Measurements from ENCODE around the gene SGTB.
"Not testable (repeated sequence)": the region's sequence is repeated elsewhere in the genome, so short reads cannot be mapped to it uniquely, and the experiment has no call there.

SGTB gene

GRCh38 chr5:65734196-65734775 is 12.4 kb upstream of the SGTB start:
- DNase-seq (ENCODE audit: low read depth in 2 of 2) = not testable (repeated sequence)

GRCh38 chr5:65732046-65732445 is 10.1 kb upstream of the SGTB start:
- not testable (repeated sequence) for DNase-seq (ENCODE audit: low read depth in 2 of 2)

- DNase-seq (ENCODE audit: low read depth in 2 of 2) = no peak
Measured at GRCh38 chr5:65730910-65731309, 9.0 kb upstream of the SGTB start.

DNA sequence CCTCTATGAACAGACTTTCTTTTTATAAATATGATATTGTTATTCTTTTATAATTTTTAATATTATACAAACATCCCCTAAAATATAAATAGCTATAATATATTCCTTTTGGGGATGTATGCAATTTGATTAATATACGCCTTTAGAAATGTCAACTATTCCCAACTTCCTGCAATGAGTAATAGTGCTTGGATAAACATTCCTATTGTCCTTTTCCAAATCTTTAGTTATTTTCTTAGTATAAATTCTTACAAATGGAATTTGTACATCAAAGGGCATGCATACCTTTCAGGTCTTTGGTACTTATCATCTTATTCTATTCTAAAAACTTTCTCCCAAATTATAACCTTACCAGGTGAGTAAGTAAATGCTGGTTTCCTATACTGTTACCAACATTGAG is 6.3 kb upstream of the SGTB start:
- no peak for DNase-seq (ENCODE audit: low read depth in 2 of 2)

GRCh38 chr5:65727491-65728156 is 5.7 kb upstream of the SGTB start:
- DNase-seq (ENCODE audit: low read depth in 2 of 2) = no peak

GRCh38 chr5:65722575-65723403 is 880 bp upstream of the SGTB start:
- DNase-seq (ENCODE audit: low read depth in 2 of 2) = no peak

DNA sequence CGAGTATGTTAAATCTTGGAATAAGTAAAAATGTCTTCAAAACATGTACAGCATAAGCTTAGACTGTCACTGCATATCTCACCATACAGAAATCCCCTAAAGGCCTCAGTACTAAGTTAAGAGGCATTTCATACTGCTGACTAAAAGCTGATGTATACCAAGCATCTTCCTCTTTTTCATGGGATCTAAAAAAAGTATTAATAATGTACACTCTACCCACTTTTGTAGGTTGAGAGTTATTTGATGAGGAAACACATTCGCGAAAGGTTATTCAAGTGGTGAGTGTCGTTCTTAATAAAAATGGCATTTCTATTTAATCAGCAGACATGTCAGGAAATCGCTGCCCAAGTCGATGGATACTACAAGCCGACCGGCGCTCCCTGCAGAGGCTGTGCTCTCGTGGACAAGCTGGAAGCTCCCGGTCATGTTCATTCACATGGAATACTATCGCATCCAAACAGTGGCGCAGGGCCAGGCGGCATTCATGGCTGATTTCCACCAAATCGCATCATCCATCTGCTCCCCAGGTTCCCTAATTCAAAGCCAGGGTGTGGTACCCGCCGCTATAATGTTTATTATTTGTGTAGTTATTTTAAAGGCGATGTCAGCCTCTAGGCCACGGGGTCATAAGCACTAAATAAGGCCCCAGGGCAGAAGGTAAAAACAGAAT is 724 bp downstream of the SGTB start:
- DNase-seq (ENCODE audit: low read depth in 2 of 2) = no peak

DNA sequence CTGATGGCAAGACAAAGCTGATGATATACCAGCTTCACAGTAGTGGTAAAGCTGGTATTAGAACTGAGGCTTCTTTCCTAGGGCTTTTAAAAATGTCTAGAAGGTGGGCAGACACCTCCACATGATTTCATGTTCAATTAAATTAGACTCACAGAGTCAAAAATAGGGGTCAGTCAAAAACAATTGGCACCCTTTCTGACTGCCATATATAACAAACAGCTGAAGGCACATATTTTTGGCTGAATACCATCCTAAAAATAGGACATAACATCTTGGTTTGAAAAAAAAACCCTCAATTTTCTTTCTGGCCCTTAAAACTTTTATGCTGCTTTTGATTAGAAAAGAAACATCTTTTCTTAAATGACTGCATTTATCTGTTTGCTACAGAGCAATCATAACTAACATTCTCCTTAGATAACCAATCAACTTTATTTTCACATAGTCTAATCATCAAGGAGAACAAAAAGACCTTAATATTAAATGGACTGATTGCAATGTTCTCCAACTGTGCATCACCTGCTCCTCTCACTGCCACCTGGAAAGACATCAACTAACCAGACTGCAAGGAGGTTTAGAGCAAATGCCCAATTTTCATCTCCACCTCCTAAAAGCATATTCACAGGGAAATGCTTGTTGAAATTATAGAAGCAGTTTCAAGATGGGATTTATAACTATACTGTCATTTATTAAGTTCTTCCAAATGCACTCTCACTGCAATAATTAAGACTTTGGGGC is 3.2 kb downstream of the SGTB start:
- no peak for DNase-seq (ENCODE audit: low read depth in 2 of 2)

- DNase-seq (ENCODE audit: low read depth in 2 of 2) = no peak
Measured at GRCh38 chr5:65708145-65708544, 13.8 kb downstream of the SGTB start.

DNA sequence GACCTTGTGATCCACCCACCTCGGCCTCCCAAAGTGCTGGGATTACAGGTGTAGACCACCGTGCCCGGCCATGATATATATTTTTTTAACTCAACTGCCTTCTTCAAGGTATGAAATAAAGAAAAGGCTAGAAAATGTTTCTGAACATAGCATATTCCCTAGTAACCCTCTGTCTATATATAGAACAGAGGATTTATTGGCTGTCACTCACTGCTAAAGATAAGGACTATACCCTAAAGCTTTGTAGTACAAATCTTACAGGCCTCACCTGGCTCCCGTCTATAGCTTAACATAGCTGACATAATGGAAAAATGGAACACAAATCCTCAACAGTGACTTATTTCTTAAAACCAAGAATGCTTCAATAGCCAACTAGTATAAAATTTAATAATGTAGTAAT is 14.2 kb downstream of the SGTB start:
- DNase-seq (ENCODE audit: low read depth in 2 of 2) = no peak

DNA sequence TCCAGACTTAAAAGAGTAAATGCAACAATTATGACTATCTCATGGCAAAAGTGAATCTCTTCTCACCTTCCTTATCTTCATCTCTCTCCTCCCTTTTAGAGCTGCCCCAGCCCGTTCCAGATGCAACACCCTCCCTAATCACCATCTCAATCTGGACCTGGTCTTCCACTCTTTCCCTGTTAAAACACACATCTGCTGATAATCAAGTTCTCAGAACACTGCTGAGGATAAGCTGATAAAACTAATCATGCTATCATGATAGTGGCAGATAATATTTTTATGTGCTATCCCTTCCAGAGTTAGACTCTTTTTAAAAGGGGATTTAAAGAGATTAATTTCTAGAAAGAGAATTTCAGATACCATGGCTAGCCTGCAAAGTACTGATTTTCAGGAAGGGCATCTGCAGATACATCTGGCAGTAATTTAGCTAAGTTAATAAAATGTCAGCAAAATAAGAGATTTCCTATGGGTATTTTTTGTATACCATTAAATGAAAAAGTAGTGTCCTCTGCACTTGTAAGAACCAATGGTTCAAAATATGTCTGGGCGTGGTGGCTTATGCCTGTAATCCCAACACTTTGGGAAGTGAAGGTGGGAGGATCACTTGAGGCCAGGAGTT is 17.2 kb downstream of the SGTB start:
- DNase-seq (ENCODE audit: low read depth in 2 of 2) = no peak

DNA sequence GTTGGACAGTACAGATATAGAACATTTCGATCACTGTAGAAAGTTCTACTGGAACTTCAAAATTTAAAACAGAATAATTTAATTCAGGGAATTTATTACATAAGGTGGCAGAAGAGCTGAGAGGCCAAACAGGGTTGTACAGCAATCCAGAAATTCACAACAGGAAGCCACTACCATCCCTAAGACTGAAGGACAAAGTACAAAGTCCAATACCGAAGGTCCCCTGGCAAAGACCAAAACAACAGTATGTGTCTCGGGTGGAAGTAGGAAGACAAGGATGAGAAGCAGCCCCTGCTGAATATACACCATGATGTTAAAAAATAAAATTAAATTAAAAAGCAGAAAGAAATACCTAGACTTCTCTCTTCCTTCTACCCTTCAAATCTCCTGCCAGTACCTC is 19.9 kb downstream of the SGTB start:
- no peak for DNase-seq (ENCODE audit: low read depth in 2 of 2)

DNA sequence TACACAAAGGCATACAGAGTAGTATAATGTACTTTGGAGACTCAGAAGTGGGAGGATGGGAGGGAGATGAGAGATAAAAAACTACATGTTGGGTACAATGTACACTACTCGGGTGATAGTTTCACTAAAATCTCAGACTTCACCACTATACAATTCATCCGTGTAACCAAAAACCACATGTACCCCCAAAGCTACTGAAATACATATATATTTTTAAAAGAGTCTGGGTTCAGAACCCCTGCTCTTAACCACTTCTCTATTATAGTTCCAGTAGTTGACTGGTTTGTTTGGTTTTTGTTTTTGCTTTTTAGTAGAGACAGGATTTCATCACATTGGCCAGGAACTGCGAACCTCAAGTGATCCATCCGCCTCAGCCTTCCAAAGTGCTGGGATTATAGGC is 22.6 kb downstream of the SGTB start:
- no peak for DNase-seq (ENCODE audit: low read depth in 2 of 2)

GRCh38 chr5:65696892-65697291 is 25.0 kb downstream of the SGTB start:
- DNase-seq (ENCODE audit: low read depth in 2 of 2) = no peak

GRCh38 chr5:65695896-65696295 is 26.0 kb downstream of the SGTB start:
- DNase-seq (ENCODE audit: low read depth in 2 of 2) = no peak

DNA sequence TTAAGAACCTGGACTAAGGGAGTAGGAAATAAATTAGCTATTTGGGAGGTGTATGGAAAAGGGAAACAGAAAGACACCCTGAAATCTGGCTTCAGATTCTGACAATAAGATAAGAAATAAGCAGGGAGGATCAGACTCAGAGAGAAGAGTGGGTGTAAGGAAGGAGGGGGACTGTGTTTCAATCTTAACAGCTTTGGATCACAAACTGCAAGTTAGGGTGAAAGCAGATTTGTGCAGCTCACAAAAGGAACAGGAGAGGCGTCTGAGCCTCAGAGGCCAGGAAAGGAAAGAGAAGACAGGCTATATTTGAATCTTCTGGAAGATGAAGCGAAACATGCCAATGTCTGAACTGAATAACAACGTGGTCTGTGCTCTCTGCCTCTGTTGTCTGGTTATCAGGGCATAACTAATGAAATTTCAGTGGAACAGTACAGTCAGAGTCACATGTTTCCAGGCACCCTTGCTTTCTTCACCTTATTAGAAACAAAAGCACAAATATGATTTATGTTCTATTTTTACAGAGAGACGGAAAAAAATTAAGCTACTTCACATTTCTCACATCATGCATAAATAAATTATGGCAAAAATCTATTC is 26.6 kb downstream of the SGTB start:
- DNase-seq (ENCODE audit: low read depth in 2 of 2) = no peak

GRCh38 chr5:65693121-65693520 is 28.8 kb downstream of the SGTB start:
- no peak for DNase-seq (ENCODE audit: low read depth in 2 of 2)

DNA sequence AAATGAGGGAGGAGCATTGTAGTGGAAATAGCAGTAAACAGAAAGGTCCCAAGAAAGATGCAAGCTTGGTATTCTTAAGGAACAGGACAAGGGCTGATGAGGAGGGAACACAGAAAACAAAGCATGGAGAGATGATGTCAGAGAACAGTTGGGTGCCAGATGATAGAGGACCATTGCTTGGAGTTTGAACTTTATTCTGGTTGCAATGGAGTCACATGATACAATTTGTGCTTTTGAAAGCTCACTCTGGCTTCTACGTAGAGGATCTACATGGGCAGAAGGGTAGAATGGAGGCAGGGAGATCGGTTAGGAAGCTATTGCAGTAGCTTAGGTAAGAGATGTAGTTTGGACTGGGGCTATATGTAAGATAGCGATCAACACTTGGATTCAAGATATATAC is 39.8 kb downstream of the SGTB start:
- no peak for DNase-seq (ENCODE audit: low read depth in 2 of 2)

- DNase-seq (ENCODE audit: low read depth in 2 of 2) = not testable (repeated sequence)
Measured at GRCh38 chr5:65676056-65676455, 45.9 kb downstream of the SGTB start.

DNA sequence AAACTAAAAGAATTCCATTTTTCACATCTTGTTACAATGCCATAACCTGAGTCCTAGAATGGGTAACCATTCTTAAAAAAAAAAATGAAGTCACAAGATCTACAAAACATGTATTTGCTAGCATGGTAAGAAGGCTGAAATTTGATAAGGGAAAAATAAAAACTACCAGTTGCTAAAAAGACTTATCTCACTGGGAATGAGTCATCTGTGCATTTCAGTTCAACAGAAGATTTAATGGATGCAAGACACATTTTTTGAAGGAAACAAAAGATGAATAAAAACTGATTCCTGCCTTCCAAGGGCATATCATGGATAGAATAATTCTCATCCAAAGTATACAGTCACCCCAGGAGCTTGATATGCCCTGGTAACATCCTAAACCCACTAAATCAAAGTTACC is 47.2 kb downstream of the SGTB start:
- no peak for DNase-seq (ENCODE audit: low read depth in 2 of 2)

GRCh38 chr5:65672796-65673195 is 49.1 kb downstream of the SGTB start:
- no peak for DNase-seq (ENCODE audit: low read depth in 2 of 2)
